ENCODE data around the gene CTPS2. TPM values are rescaled to one million over a fixed set of nuclear protein-coding genes. Genes with fewer than 3 reads are reported as not detected.

The CTPS2 gene
- total and polyA plus RNA-seq, 2 donors (not counting 3 experiments of a cell fraction or from before 2014, with no cell fraction given) = 7.4 to 15.7 TPM

DNA sequence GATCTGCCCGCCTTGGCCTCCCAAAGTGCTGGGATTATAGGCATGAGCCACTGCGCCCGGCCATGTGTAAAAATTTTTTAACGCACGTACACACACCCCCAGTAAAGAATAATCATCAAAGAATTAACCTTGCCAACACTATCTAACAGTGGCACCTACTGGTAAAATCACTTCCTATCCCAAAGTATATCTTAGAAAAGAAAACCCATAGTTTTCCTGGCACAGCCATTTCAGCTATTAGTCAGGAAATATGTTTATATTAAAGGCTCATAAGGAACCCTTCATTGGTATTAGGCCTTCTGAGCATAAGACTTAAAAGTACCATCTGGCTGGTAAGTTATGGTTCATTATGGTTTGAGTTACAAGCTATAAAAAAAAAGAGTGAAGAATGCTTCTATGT is 48.4 kb downstream of the CTPS2 start:
- Histone ChIP-seq H3K4me1 (ENCODE audit: control insufficient read depth, extremely low read depth, insufficient read depth, low read length) (peaks cover 5% of the 10 kb centered on the region), H2AFZ (ENCODE audit: low read depth, low read length) (no peak overlapping the region), H3K4me3 (replicated peaks in 1 of 3; ENCODE audit: insufficient read depth in 1 of 3, low read depth in 1 of 3, low read length in 3 of 3) (no peak overlapping the region), H3K9me3 (replicated peaks; ENCODE audit: control insufficient read depth, insufficient read depth, low read length) (no peaks in the 10 kb centered on the region), H3K36me3 (ENCODE audit: control insufficient read depth in 2 of 2, extremely low read depth in 1 of 2, insufficient read depth in 2 of 2, low read length in 2 of 2) (peaks cover 0 to 4% of the 10 kb centered on the region in 2 experiments), H3K27me3 (ENCODE audit: control insufficient read depth in 2 of 2, insufficient read depth in 2 of 2, low read length in 2 of 2) (no peaks in the 10 kb centered on the region), H3K9ac (replicated peaks; ENCODE audit: extremely low read depth, insufficient read depth, low read length) (no peak overlapping the region), H3K9me1 (replicated peaks; ENCODE audit: control insufficient read depth, extremely low read depth, insufficient read depth, low read length) (no peaks in the 10 kb centered on the region), H3K4me2 (ENCODE audit: insufficient read depth, low read length) (no peak overlapping the region), H4K20me1 (replicated peaks; ENCODE audit: control insufficient read depth, extremely low read depth, insufficient read depth, low read length) (no peaks in the 10 kb centered on the region), H3K27ac (ENCODE audit: insufficient read depth, low read depth, low read length) (no peak overlapping the region), H3K79me2 (ENCODE audit: control insufficient read depth, insufficient read depth, low read length) (no peaks in the 10 kb centered on the region)
- FAIRE-seq = no peak
- TF ChIP-seq JUN (IDR thresholded peaks at IDR 0.05; ENCODE audit: borderline replicate concordance, insufficient read depth, insufficient read length, low read depth) (no peak), EZH2 (IDR thresholded peaks at IDR 0.05; ENCODE audit: borderline replicate concordance, low read depth, low read length, severe bottlenecking) (no peak), MYC (IDR thresholded peaks at IDR 0.05; ENCODE audit: low read depth, low read length) (no peak), GATA2 (IDR thresholded peaks at IDR 0.05; ENCODE audit: insufficient read depth, insufficient read length, low read depth, low read length) (no peak), FOS (IDR thresholded peaks at IDR 0.05; ENCODE audit: borderline replicate concordance, insufficient read depth, low read length) (no peak), POLR2A (IDR thresholded peaks at IDR 0.05; ENCODE audit: low read depth, low read length) (no peak), POLR2AphosphoS5 (IDR thresholded peaks at IDR 0.05; ENCODE audit: insufficient read depth, low read depth, low read length) (no peak)
- TF ChIP-seq, protein P1, sequence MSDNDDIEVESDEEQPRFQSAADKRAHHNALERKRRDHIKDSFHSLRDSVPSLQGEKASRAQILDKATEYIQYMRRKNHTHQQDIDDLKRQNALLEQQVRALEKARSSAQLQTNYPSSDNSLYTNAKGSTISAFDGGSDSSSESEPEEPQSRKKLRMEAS (IDR thresholded peaks at IDR 0.05; ENCODE audit: insufficient read depth, insufficient read length) = no peak
- TF ChIP-seq, protein P2, sequence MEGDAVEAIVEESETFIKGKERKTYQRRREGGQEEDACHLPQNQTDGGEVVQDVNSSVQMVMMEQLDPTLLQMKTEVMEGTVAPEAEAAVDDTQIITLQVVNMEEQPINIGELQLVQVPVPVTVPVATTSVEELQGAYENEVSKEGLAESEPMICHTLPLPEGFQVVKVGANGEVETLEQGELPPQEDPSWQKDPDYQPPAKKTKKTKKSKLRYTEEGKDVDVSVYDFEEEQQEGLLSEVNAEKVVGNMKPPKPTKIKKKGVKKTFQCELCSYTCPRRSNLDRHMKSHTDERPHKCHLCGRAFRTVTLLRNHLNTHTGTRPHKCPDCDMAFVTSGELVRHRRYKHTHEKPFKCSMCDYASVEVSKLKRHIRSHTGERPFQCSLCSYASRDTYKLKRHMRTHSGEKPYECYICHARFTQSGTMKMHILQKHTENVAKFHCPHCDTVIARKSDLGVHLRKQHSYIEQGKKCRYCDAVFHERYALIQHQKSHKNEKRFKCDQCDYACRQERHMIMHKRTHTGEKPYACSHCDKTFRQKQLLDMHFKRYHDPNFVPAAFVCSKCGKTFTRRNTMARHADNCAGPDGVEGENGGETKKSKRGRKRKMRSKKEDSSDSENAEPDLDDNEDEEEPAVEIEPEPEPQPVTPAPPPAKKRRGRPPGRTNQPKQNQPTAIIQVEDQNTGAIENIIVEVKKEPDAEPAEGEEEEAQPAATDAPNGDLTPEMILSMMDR (IDR thresholded peaks at IDR 0.05; ENCODE audit: extremely low read depth in 1 of 2, insufficient read depth in 1 of 2, low read depth in 1 of 2, low read length in 2 of 2) = no peak
- intact Hi-C loops (cut with micrococcal nuclease) = loop anchor here (10.0 kb wide), 1 partner anchor 479 kb away; no protein-coding TSS in a partner anchor
- DNase-seq (ENCODE audit: low read depth, low spot score) = no peak
- BruUV-seq (replicated peaks) = no TSS peak
- POLR2A ChIA-PET = no interaction called here
- dilution Hi-C loops (cut with MboI; ENCODE audit: extremely low pct_ligation_motif_present, low sequenced_read_pairs) = no loop called here
- CTCF ChIA-PET = interaction anchor here (1.1 to 4.0 kb wide), 9 partner anchors 34 to 733 kb away, joined by 3 to 30 read pairs (median 5); partner anchors contain the start of gene GRPR

Measured in endothelial cell of umbilical vein (primary cell).